ENCODE measurements around the gene ERBB2.

DNA sequence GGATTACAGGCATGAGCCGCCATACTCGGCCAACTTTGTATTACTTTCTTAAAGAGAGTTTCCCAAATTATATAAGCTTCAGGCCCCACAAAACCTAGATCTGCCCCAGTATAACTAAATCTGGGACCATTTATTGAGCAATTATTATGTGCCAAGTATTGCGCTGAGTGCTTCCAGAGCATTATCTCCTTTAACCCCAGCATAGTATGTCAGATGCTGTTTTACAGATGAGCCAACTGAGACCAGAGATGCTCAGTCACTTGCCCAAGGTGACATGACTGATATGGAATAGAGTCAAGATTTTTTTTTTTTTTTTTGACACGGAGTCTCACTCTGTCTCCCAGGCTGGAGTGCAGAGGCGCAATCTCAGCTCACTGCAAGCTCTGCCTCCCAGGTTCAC is 1.9 kb upstream of the ERBB2 start:
- TF ChIP-seq EZH2 (IDR thresholded peaks at IDR 0.05; ENCODE audit: insufficient read depth, poor library complexity, severe bottlenecking) (no peak), EZH2phosphoT487 (IDR thresholded peaks at IDR 0.05; ENCODE audit: insufficient read depth, low read depth) (no peak)

All from GM23248 (cell line).